Cerebellar cortex (tissue), 1 donor: Measurements from ENCODE around the gene LRCH3.
"Not testable (repeated sequence)": the region's sequence is repeated elsewhere in the genome, so short reads cannot be mapped to it uniquely, and the experiment has no call there.

Source experiments
- DNase-seq: peaks from one replicate; pipeline ENCODE4 v3.0.0-alpha.2; 2015; ENCODE audit warnings: low spot score

LRCH3 gene

GRCh38 chr3:197836244-197836643 is 45.2 kb downstream of the LRCH3 start:
- no peak for DNase-seq

GRCh38 chr3:197837282-197837681 is 46.2 kb downstream of the LRCH3 start:
- no peak for DNase-seq

GRCh38 chr3:197841789-197842188 is 50.7 kb downstream of the LRCH3 start:
- DNase-seq: no peak

- peak; percentile 72 for DNase-seq
These were observed 55.4 kb downstream of the LRCH3 start for GRCh38 chr3:197846491-197846890.

GRCh38 chr3:197847866-197848401 is 56.9 kb downstream of the LRCH3 start:
- DNase-seq: peak; percentile 18

GRCh38 chr3:197854596-197855343 is 63.7 kb downstream of the LRCH3 start:
- DNase-seq: peak; percentile 89

- DNase-seq: no peak
These were observed 64.5 kb downstream of the LRCH3 start for GRCh38 chr3:197855571-197855970.

GRCh38 chr3:197856199-197856816 is 65.3 kb downstream of the LRCH3 start:
- no peak for DNase-seq

GRCh38 chr3:197858133-197858532 is 67.1 kb downstream of the LRCH3 start:
- DNase-seq: no peak

- DNase-seq: peak; percentile 29
These were observed 67.5 kb downstream of the LRCH3 start for GRCh38 chr3:197858598-197858997.

GRCh38 chr3:197866035-197866434 is 75.0 kb downstream of the LRCH3 start:
- no peak for DNase-seq

GRCh38 chr3:197873329-197873728 is 82.3 kb downstream of the LRCH3 start:
- DNase-seq: no peak

- no peak for DNase-seq
These were observed 83.0 kb downstream of the LRCH3 start for GRCh38 chr3:197874064-197874463.

GRCh38 chr3:197874653-197875052 is 83.6 kb downstream of the LRCH3 start:
- DNase-seq: no peak

- no peak for DNase-seq
These were observed 86.8 kb downstream of the LRCH3 start for GRCh38 chr3:197877902-197878301.

- DNase-seq: no peak
These were observed 87.4 kb downstream of the LRCH3 start for GRCh38 chr3:197878427-197878826.

- no peak for DNase-seq
These were observed 89.6 kb downstream of the LRCH3 start for GRCh38 chr3:197880491-197881269.

- DNase-seq: no peak
These were observed 90.4 kb downstream of the LRCH3 start for GRCh38 chr3:197881270-197881969.

GRCh38 chr3:197881970-197882338 is 90.9 kb downstream of the LRCH3 start:
- no peak for DNase-seq

GRCh38 chr3:197882586-197882985 is 91.5 kb downstream of the LRCH3 start:
- DNase-seq: no peak

- no peak for DNase-seq
These were observed 92.5 kb downstream of the LRCH3 start for GRCh38 chr3:197883541-197883940.

GRCh38 chr3:197884330-197884729 is 93.3 kb downstream of the LRCH3 start:
- DNase-seq: not testable (repeated sequence)
